GM21515 (cell line): ENCODE measurements around the gene LAYN.

ENCODE experiments used
- ATAC-seq: cut with Tn5 transposase; IDR thresholded peaks from one replicate; pipeline ENCODE4 v1.9.1; 2021; ENCODE audit not compliant: unreplicated experiment

Gene LAYN

GRCh38 chr11:111530091-111530490, 10.4 kb upstream of the LAYN start:
- no peak for ATAC-seq

- no peak for ATAC-seq
These were observed 9.4 kb upstream of the LAYN start for GRCh38 chr11:111531136-111531535.

DNA sequence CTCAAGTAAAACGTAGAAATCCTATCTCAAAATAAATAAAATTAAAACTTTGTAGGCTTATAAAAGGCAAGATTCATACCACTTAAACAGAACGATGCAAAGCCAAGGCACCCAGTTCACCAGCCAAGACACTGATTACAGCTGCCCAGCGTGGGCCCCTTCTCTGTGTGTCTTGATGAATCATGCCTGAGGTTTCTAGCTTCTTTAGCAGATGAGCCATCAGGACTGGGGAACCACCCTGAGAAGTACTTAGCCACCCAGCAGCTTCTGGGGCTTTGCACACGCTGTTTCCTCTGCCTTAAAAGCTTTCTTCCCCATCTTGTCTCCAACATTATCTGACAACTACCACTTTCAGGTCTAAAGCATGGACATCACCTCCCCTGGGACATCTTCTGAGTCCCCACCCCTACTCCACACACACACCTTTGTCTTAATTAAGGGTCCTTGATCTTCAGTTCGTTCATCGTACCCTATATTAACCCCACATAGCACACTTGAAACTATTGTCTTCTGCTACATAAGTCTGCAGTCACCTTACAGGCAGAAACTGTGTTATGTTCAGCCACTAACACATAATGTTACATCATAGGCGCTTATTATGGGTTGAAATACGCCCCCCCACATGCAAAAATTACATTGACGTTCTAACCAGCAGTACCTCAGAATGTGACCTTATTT, 8.7 kb upstream of the LAYN start:
- ATAC-seq = no peak

DNA sequence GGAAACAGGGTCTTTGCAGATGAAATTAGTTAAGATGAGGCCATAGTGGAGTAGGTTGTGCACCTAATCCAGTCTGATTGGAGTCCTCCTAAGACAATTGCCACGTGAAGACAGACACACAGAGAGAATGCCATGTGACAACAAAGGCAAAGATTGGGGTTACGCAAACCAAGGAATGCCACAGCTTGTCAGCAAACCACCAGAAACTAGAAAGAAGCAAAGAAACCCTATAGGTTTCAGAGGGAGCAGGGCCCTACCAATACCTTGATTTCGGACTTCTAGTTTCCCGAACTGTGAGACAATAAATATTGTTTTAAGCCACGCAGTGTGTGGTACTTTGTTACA, 8.2 kb upstream of the LAYN start:
- ATAC-seq = no peak

GRCh38 chr11:111535281-111535680, 5.2 kb upstream of the LAYN start:
- ATAC-seq = no peak

DNA sequence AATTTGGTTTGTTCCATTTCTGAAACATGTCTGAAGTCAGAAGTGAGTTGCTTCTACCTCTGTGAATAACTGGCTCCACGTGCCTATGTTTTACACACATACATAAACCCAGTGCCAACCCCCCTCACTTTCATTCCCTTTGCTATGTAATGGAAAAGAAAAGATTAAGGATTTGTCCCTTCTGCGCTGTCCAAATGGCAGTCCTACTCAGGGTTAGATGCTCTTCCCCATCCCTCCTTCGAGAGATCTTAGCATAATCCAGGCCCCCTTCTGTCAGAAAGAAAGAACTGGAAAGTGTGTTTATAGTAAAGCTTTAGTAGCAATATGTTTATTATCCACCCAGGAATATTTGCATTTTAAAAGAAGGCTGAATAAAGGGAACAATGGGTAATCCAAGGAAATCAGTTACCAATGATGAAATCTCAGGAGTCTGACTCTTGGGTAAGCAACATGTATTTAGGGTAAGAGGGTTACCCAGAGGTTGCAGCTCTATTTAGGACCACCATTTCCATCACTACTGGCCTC, 3.1 kb upstream of the LAYN start:
- no peak for ATAC-seq

GRCh38 chr11:111538407-111539114, 2.0 kb upstream of the LAYN start:
- ATAC-seq = no peak

- no peak for ATAC-seq
These were observed 950 bp upstream of the LAYN start for GRCh38 chr11:111539426-111540113.

DNA sequence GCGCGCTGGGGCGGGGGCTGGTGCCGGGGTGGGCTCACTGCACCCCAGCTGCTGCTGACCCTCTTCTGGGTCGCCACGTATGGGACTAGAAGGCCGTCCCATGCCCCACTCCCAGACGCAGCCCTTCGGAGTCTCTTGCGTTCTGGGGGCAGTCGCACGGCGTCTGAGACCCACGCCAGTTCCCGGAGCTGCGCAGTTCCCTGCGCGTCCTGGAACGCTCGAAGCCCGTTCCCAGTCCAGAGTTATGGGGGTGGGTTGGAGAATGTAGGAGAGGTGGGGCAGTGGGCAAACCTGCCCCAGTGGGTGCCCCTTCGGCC, 375 bp downstream of the LAYN start:
- no peak for ATAC-seq

- ATAC-seq = no peak
These were observed 938 bp downstream of the LAYN start for GRCh38 chr11:111541254-111542061.

DNA sequence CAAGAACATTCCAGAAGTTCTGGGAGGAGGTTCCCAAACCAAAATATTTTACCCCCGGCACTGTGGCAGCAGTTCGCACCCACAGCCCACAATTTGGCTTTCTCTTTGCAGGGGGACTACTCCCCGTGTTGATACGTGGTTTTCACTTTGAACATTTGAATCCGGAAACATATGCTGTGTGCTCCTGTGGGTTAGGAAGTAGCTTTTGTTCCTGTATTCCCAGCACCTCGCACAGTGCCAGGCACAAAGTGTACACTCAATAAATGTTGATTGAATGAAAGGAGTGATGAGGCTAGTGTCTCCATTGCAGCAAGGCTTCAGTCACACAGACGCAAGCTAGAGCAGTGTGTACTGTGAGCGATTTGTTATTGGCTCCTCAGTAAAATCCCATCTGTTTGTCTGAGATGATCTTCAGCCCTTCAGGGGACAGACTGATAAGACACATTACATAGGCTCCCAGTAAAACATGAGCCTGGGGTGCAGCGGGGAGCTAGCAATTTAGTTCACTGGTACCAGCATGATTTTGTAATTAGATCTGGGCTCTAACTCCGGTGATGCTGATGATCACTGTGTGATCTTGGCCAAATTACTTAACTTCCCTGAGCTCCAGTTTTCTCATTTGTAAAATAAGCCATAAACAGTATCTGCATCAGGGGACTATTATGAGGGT, 2.2 kb downstream of the LAYN start:
- ATAC-seq = no peak

- no peak for ATAC-seq
These were observed 8.0 kb downstream of the LAYN start for GRCh38 chr11:111548525-111548924.

DNA sequence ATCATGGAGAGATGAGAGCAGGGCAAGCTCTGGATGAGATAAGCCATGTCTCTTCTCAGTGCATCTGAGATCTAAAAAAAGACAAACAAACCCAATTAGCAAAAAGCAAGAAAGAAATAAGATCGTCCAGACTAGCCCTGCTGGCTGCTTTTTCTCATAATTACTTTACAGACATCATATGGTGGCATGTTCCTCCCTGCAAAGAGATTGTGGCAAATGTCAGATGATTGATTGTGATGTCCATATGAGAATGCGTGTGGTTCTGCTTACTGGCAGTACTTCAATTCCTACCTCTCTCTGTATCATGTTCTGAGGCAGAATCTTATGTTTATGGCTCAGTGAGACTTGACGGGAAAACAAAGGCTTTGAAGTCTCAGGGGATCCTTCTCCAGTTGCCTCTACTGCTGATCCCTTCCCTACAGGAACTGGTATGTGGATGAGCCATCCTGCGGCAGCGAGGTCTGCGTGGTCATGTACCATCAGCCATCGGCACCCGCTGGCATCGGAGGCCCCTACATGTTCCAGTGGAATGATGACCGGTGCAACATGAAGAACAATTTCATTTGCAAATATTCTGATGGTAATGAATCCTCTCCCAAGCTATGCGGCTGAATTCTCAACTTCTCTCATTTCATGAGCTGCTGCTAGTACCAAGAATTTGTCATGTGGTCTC, 8.8 kb downstream of the LAYN start:
- ATAC-seq = no peak

- no peak for ATAC-seq
These were observed 9.3 kb downstream of the LAYN start for GRCh38 chr11:111549869-111550203.

DNA sequence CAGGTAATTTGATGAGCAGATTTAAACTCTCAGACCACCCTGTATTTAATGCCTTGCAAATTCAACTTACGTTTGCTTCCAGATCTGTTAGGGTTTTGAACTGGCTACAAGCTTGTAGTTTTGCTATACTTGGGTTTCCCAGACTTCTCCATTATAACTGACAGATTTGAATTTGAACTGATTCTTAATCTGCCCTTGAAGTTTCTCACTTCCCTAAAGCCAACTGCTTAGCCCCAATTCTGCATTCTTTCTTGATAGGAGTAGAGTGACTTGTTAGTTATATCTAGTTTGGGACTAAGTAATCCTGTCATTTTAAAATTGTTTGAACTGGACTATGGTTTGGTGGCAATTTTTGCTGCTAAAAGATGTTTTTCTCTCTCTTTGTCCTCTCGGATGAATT, 9.7 kb downstream of the LAYN start:
- ATAC-seq = no peak

- ATAC-seq = no peak
These were observed 14.0 kb downstream of the LAYN start for GRCh38 chr11:111554532-111554931.

GRCh38 chr11:111555255-111555654, 14.7 kb downstream of the LAYN start:
- no peak for ATAC-seq

GRCh38 chr11:111557425-111558111, 17.0 kb downstream of the LAYN start:
- ATAC-seq = no peak

GRCh38 chr11:111559800-111560464, 19.4 kb downstream of the LAYN start:
- ATAC-seq = no peak
